ENCODE measurements around the gene DNAJA4.

The DNAJA4 gene

GRCh38 chr15:78304216-78305066 lies 40.1 kb downstream of the DNAJA4 start:
- Histone ChIP-seq H3K9ac (ENCODE audit: insufficient read length, low read depth) (peak overlapping the region; percentile 43), H3K36me3 (ENCODE audit: insufficient read depth, insufficient read length, low read length) (no peaks in the 10 kb centered on the region), H3K9me3 (ENCODE audit: insufficient read depth, low read length) (peaks cover 5% of the 10 kb centered on the region; the same call in 1 of the 2 replicates), H3K4me3 (ENCODE audit: insufficient read length, low read depth) (no peak overlapping the region), H3K27me3 (ENCODE audit: insufficient read depth, insufficient read length) (no peaks in the 10 kb centered on the region), H3K4me1 (ENCODE audit: insufficient read depth, insufficient read length) (peaks cover 14% of the 10 kb centered on the region)
- no peak for TF ChIP-seq SUZ12 (IDR thresholded peaks at IDR 0.05; ENCODE audit: extremely low read depth, insufficient read depth, insufficient read length)
- no peak for TF ChIP-seq YY1 (IDR thresholded peaks at IDR 0.05; ENCODE audit: insufficient read depth, insufficient read length)
- no peak for TF ChIP-seq ZNF274 (IDR thresholded peaks at IDR 0.05; ENCODE audit: low read depth, low read length)
- DNase-seq (ENCODE audit: low read depth, low spot score), result no peak

- Histone ChIP-seq H3K4me1 (ENCODE audit: insufficient read depth, insufficient read length) (peaks cover 14% of the 10 kb centered on the region), H3K36me3 (ENCODE audit: insufficient read depth, insufficient read length, low read length) (no peaks in the 10 kb centered on the region), H3K9ac (ENCODE audit: insufficient read length, low read depth) (no peak overlapping the region), H3K9me3 (ENCODE audit: insufficient read depth, low read length) (peaks cover 5% of the 10 kb centered on the region; the same call in 1 of the 2 replicates), H3K4me3 (ENCODE audit: insufficient read length, low read depth) (no peak overlapping the region), H3K27me3 (ENCODE audit: insufficient read depth, insufficient read length) (no peaks in the 10 kb centered on the region)
- DNase-seq (ENCODE audit: low read depth, low spot score), result no peak
- TF ChIP-seq SUZ12 (IDR thresholded peaks at IDR 0.05; ENCODE audit: extremely low read depth, insufficient read depth, insufficient read length) (no peak), YY1 (IDR thresholded peaks at IDR 0.05; ENCODE audit: insufficient read depth, insufficient read length) (no peak), ZNF274 (IDR thresholded peaks at IDR 0.05; ENCODE audit: low read depth, low read length) (no peak)
These were observed 41.9 kb downstream of the DNAJA4 start for GRCh38 chr15:78306176-78306774.

GRCh38 chr15:78307976-78308375 lies 43.6 kb downstream of the DNAJA4 start:
- TF ChIP-seq SUZ12 (IDR thresholded peaks at IDR 0.05; ENCODE audit: extremely low read depth, insufficient read depth, insufficient read length) (no peak), ZNF274 (IDR thresholded peaks at IDR 0.05; ENCODE audit: low read depth, low read length) (no peak), YY1 (IDR thresholded peaks at IDR 0.05; ENCODE audit: insufficient read depth, insufficient read length) (no peak)
- Histone ChIP-seq H3K27me3 (ENCODE audit: insufficient read depth, insufficient read length) (no peaks in the 10 kb centered on the region), H3K4me1 (ENCODE audit: insufficient read depth, insufficient read length) (peaks cover 20% of the 10 kb centered on the region), H3K36me3 (ENCODE audit: insufficient read depth, insufficient read length, low read length) (no peaks in the 10 kb centered on the region), H3K9me3 (ENCODE audit: insufficient read depth, low read length) (peaks cover 5% of the 10 kb centered on the region; the same call in 1 of the 2 replicates), H3K9ac (ENCODE audit: insufficient read length, low read depth) (peak overlapping the region; percentile 12), H3K4me3 (ENCODE audit: insufficient read length, low read depth) (no peak overlapping the region)
- no peak for DNase-seq (ENCODE audit: low read depth, low spot score)

GRCh38 chr15:78308422-78309032 lies 44.2 kb downstream of the DNAJA4 start:
- no peak for TF ChIP-seq SUZ12 (IDR thresholded peaks at IDR 0.05; ENCODE audit: extremely low read depth, insufficient read depth, insufficient read length)
- no peak for TF ChIP-seq ZNF274 (IDR thresholded peaks at IDR 0.05; ENCODE audit: low read depth, low read length)
- TF ChIP-seq YY1 (IDR thresholded peaks at IDR 0.05; ENCODE audit: insufficient read depth, insufficient read length), result no peak
- Histone ChIP-seq H3K9ac (ENCODE audit: insufficient read length, low read depth) (peak overlapping the region; percentile 12), H3K9me3 (ENCODE audit: insufficient read depth, low read length) (peaks cover 5% of the 10 kb centered on the region; the same call in 1 of the 2 replicates), H3K4me3 (ENCODE audit: insufficient read length, low read depth) (no peak overlapping the region), H3K36me3 (ENCODE audit: insufficient read depth, insufficient read length, low read length) (no peaks in the 10 kb centered on the region), H3K4me1 (ENCODE audit: insufficient read depth, insufficient read length) (peaks cover 23% of the 10 kb centered on the region), H3K27me3 (ENCODE audit: insufficient read depth, insufficient read length) (no peaks in the 10 kb centered on the region)
- peak; percentile 75 for DNase-seq (ENCODE audit: low read depth, low spot score)

- H3K9me3 ChIP-seq (ENCODE audit: insufficient read depth, low read length), result no peaks in the 10 kb centered on the region
- H3K9ac ChIP-seq (ENCODE audit: insufficient read length, low read depth), result no peak overlapping the region
- H3K4me1 ChIP-seq (ENCODE audit: insufficient read depth, insufficient read length), result peaks cover 29% of the 10 kb centered on the region
- H3K4me3 ChIP-seq (ENCODE audit: insufficient read length, low read depth), result no peak overlapping the region
- H3K36me3 ChIP-seq (ENCODE audit: insufficient read depth, insufficient read length, low read length), result no peaks in the 10 kb centered on the region
- no peak for TF ChIP-seq YY1 (IDR thresholded peaks at IDR 0.05; ENCODE audit: insufficient read depth, insufficient read length)
- no peak for TF ChIP-seq SUZ12 (IDR thresholded peaks at IDR 0.05; ENCODE audit: extremely low read depth, insufficient read depth, insufficient read length)
- TF ChIP-seq ZNF274 (IDR thresholded peaks at IDR 0.05; ENCODE audit: low read depth, low read length), result no peak
- H3K27me3 ChIP-seq (ENCODE audit: insufficient read depth, insufficient read length), result no peaks in the 10 kb centered on the region
- DNase-seq (ENCODE audit: low read depth, low spot score), result no peak
These were observed 46.9 kb downstream of the DNAJA4 start for GRCh38 chr15:78311292-78311691.

GRCh38 chr15:78312536-78312935 lies 48.2 kb downstream of the DNAJA4 start:
- Histone ChIP-seq H3K4me3 (ENCODE audit: insufficient read length, low read depth) (no peak overlapping the region), H3K9ac (ENCODE audit: insufficient read length, low read depth) (no peak overlapping the region), H3K36me3 (ENCODE audit: insufficient read depth, insufficient read length, low read length) (no peaks in the 10 kb centered on the region), H3K27me3 (ENCODE audit: insufficient read depth, insufficient read length) (no peaks in the 10 kb centered on the region), H3K4me1 (ENCODE audit: insufficient read depth, insufficient read length) (peaks cover 30% of the 10 kb centered on the region), H3K9me3 (ENCODE audit: insufficient read depth, low read length) (no peaks in the 10 kb centered on the region)
- no peak for DNase-seq (ENCODE audit: low read depth, low spot score)
- TF ChIP-seq ZNF274 (IDR thresholded peaks at IDR 0.05; ENCODE audit: low read depth, low read length), result no peak
- no peak for TF ChIP-seq SUZ12 (IDR thresholded peaks at IDR 0.05; ENCODE audit: extremely low read depth, insufficient read depth, insufficient read length)
- TF ChIP-seq YY1 (IDR thresholded peaks at IDR 0.05; ENCODE audit: insufficient read depth, insufficient read length), result no peak

- no peak for TF ChIP-seq YY1 (IDR thresholded peaks at IDR 0.05; ENCODE audit: insufficient read depth, insufficient read length)
- TF ChIP-seq SUZ12 (IDR thresholded peaks at IDR 0.05; ENCODE audit: extremely low read depth, insufficient read depth, insufficient read length), result no peak
- no peak for TF ChIP-seq ZNF274 (IDR thresholded peaks at IDR 0.05; ENCODE audit: low read depth, low read length)
- H3K9me3 ChIP-seq (ENCODE audit: insufficient read depth, low read length), result no peaks in the 10 kb centered on the region
- DNase-seq (ENCODE audit: low read depth, low spot score), result no peak
- peaks cover 30% of the 10 kb centered on the region for H3K4me1 ChIP-seq (ENCODE audit: insufficient read depth, insufficient read length)
- peak overlapping the region; percentile 18 for H3K9ac ChIP-seq (ENCODE audit: insufficient read length, low read depth)
- H3K4me3 ChIP-seq (ENCODE audit: insufficient read length, low read depth), result no peak overlapping the region
- H3K36me3 ChIP-seq (ENCODE audit: insufficient read depth, insufficient read length, low read length), result no peaks in the 10 kb centered on the region
- no peaks in the 10 kb centered on the region for H3K27me3 ChIP-seq (ENCODE audit: insufficient read depth, insufficient read length)
These were observed 48.6 kb downstream of the DNAJA4 start for GRCh38 chr15:78312957-78313356.

Measured in NT2/D1 (cell line).